Mucosa of descending colon (tissue), 3 donors: ENCODE results near the gene CACNA2D1. TPM values are rescaled to one million over a fixed set of nuclear protein-coding genes. Genes with fewer than 3 reads are reported as not detected.

Source experiments
- ATAC-seq: fragments of 200-7000 bp; cut with Tn5 transposase; one replicate; pipeline ENCODE4 v1.9.1; 2020; ENCODE audit warnings: mild to moderate bottlenecking, moderate library complexity
- DNase-seq, 3 donors: peaks; one replicate each; pipeline ENCODE4 v3.0.0-alpha.2; 2020
- H3K36me3 ChIP-seq: fragments of 200-600 bp; one replicate; pipeline ENCODE4 v1.8.0; 2021; ENCODE audit warnings: low read depth, mild to moderate bottlenecking
- H3K4me1 ChIP-seq: fragments of 200-600 bp; one replicate; pipeline ENCODE4 v1.8.0; 2021; ENCODE audit warnings: low read depth, mild to moderate bottlenecking
- H3K4me3 ChIP-seq: fragments of 200-600 bp; one replicate; pipeline ENCODE4 v1.8.0; 2021; ENCODE audit warnings: mild to moderate bottlenecking
- H3K9me3 ChIP-seq: fragments of 200-600 bp; one replicate; pipeline ENCODE4 v1.8.0; 2021; ENCODE audit warnings: mild to moderate bottlenecking
- CTCF ChIP-seq: fragments of 200-600 bp; IDR thresholded peaks from one replicate; pipeline ENCODE4 v1.8.0; 2022; ENCODE audit warnings: antibody characterized with exemption, mild to moderate bottlenecking
- intact Hi-C, 2 donors: fragments of 100-400 bp; cut with DNase I in 1 of 2; cut with micrococcal nuclease in 1 of 2; formaldehyde crosslinking; loops; one replicate each; pipeline versions ENCODE4 v1.11.0 to v1.11.1; 2022; cut with DNase I, micrococcal nuclease
- total RNA-seq, 3 donors: library from RNA; stranded (reverse); fragmentation: NEBNext Ultra II Directional in 2 of 3; extraction: Animal tissue kit (Norgen Biotek cat#: 25700) in 2 of 3; gene quantifications; one replicate each; pipeline versions ENCODE4 v1.2.1 to v1.2.4, GENCODE V29; 2021 to 2023
- donor health status: DM: no; HTN: no; CAD: no; lungs with moderate emphysema.
- donor health status: DM: no; HTN: no; CAD: no.
- donor health status: DM: no; HTN: yes; CAD: no.

CACNA2D1 gene
- total RNA-seq, 3 donors from 2014 or later, result 3.9 to 44.1 (median 6.9) TPM

GRCh38 chr7:82067628-82068264, 375.8 kb downstream of the CACNA2D1 start:
- intact Hi-C loops, result no loop called here
- no peaks in the 10 kb centered on the region for H3K9me3 ChIP-seq
- H3K4me1 ChIP-seq, result no peaks in the 10 kb centered on the region
- TF ChIP-seq CTCF, result no peak
- H3K4me3 ChIP-seq, result no peak overlapping the region
- no peaks in the 10 kb centered on the region for H3K36me3 ChIP-seq
- ATAC-seq (no peak), DNase-seq (no peak)

- Histone ChIP-seq H3K36me3 (no peaks in the 10 kb centered on the region), H3K9me3 (no peaks in the 10 kb centered on the region), H3K4me1 (no peaks in the 10 kb centered on the region), H3K4me3 (no peak overlapping the region)
- no peak for TF ChIP-seq CTCF
- DNase-seq, result no peak
- intact Hi-C loops, result no loop called here
- no peak for ATAC-seq
These were observed 386.1 kb downstream of the CACNA2D1 start for GRCh38 chr7:82057476-82057875.

GRCh38 chr7:82056282-82056681, 387.3 kb downstream of the CACNA2D1 start:
- ATAC-seq (no peak), DNase-seq (no peak)
- no peak for TF ChIP-seq CTCF
- Histone ChIP-seq H3K9me3 (no peaks in the 10 kb centered on the region), H3K36me3 (no peaks in the 10 kb centered on the region), H3K4me1 (no peaks in the 10 kb centered on the region), H3K4me3 (no peak overlapping the region)
- intact Hi-C loops, result no loop called here

- ATAC-seq, result no peak
- TF ChIP-seq CTCF, result no peak
- intact Hi-C loops, result no loop called here
These were observed 389.0 kb downstream of the CACNA2D1 start for GRCh38 chr7:82054544-82054943.

GRCh38 chr7:82053453-82054032, 390.0 kb downstream of the CACNA2D1 start:
- intact Hi-C loops, result no loop called here
- no peak for ATAC-seq
- no peak for TF ChIP-seq CTCF

More at GRCh38 chr7:82054544-82054943, 389.0 kb downstream of the CACNA2D1 start:
- no peak overlapping the region for H3K4me3 ChIP-seq
- H3K9me3 ChIP-seq, result no peaks in the 10 kb centered on the region
- no peaks in the 10 kb centered on the region for H3K36me3 ChIP-seq
- H3K4me1 ChIP-seq, result no peaks in the 10 kb centered on the region
- DNase-seq, result no peak

More at GRCh38 chr7:82053453-82054032, 390.0 kb downstream of the CACNA2D1 start:
- H3K36me3 ChIP-seq, result no peaks in the 10 kb centered on the region
- H3K9me3 ChIP-seq, result no peaks in the 10 kb centered on the region
- no peaks in the 10 kb centered on the region for H3K4me1 ChIP-seq
- DNase-seq, result no peak
- H3K4me3 ChIP-seq, result no peak overlapping the region
